Measurements from ENCODE around the gene LGMN.

DNA sequence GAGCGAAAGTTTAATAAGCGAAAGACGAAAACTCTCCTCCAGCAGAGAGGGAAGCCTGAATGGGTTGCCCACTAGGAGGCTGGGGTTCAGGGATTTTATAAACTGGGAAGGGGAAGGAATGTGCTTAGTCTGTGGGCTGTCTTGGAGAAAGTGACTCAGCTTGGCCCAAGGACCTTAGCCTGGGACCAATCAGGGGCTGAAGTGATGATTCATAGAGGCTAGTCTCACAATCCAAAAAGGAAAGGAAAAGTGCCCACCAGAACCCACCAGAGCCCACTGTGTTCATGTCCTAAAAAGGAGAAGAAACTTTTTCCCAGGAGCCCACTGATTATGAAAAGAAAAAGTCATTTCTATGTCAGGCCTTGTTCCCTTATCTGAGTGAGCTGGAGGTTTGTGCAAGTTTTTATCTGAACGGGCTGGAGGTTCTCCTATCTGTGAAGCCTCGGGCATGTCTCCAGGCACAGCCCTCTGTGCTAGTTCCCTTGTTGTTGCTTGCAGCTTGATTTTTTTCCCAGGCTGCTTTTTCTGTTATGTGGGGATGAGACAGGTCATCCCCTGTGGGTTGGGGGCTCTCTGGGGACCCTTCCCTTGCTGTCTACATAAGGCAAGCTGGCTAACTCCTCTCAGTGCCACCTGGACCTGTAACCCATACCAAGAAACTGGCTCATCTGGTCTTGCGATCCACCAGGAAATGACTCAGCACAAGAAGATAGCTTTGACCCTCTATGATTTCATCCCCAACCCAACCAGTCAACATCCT lies 37.4 kb upstream of the LGMN start:
- TF ChIP-seq POLR2AphosphoS5 (IDR thresholded peaks at IDR 0.05; ENCODE audit: low read depth, low read length) (no peak), SIN3A (IDR thresholded peaks at IDR 0.05; ENCODE audit: borderline replicate concordance, insufficient read depth, low read length) (no peak)

Measured in PFSK-1 (cell line).